HTR-8/SVneo (cell line): ENCODE data around the gene FAM120C.

ENCODE experiments used
- DNase-seq: peaks from one replicate; pipeline ENCODE4 v3.0.0; 2011; ENCODE audit warnings: low spot score, mixed read lengths; ENCODE audit not compliant: insufficient read length
- FAIRE-seq: peaks from 2 replicates; lab custom pipeline; 2011; peaks lifted over from hg19 to GRCh38; lab: Jason Lieb, UNC

FAM120C gene

DNA sequence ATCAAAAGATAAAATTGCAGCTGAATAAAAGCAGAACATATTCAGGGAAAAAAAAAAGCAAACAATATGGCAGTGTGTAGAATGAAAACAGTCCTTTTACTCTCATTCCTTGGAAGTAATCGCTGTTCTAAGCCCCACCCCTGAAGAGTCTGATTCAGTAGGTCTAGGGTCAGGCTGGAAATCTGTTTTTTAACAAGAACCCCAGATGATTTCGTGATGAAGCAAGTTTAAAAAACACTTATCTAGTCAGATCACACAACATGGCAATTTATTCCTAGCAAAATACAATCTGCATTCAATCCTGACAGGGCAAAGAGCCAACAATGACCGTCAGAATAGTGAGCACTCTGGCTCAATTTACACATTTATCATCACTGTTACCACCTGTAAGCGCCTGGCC, 16.1 kb downstream of the FAM120C start:
- FAIRE-seq (no peak), DNase-seq (no peak)

DNA sequence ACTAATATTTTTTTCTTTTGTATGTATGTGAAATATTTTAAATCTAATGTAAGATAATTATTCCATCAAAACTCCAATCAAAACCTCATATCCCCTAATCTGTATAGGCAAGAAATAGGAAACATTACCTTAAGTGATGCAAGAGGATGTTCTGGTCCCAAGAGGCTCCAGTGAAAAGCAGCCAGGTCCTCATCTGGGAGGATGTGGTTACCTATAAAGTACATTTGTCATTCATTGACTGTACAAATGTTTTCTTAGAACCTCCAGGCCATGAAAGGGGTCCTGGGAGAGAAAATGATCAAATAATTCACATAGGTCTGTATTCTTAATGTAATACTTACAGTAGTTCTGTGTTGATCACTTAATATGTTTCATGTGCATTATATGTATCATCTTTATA, 25.5 kb downstream of the FAM120C start:
- FAIRE-seq: no peak
- DNase-seq: no peak

DNA sequence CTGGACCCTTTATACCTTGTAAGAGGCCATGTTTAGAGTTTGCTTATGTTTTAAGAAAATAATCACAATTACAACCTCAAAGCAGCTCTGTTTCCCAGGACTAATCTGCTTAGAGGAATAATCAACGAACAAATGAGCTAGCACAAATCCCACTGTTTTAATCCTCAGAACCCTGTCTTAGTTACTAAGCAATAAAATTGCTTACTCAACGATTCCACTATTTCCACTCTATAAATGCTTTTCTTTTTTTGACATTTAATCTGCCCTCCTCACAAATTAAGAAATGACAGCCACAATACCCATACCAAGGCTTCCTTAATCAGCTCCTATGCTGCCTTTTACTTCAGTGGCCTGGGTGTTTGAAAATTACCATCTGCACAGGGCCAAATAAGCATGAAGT, 48.8 kb downstream of the FAM120C start:
- DNase-seq (no peak), FAIRE-seq (no peak)

- DNase-seq (no peak), FAIRE-seq (no peak)
These were observed 66.7 kb downstream of the FAM120C start for GRCh38 chrX:54116391-54116790.

DNA sequence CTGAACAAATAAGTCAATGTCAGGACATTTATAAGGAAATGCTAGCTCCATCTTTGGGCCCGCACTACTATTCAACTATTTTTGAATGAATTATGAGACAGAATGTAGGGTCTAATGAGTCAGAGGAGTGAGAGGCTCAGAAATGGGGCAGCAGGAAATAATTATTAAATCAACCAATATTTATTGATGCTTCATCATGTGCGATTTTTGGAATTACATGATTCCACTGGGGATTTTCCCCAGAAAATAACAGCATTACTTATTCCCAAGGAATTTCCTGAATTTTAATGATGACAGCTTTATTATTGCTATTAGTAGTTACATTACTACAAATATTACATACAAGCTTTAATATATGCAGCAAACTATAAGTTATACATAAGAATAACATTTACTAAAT, 89.5 kb downstream of the FAM120C start:
- FAIRE-seq (no peak), DNase-seq (no peak)

DNA sequence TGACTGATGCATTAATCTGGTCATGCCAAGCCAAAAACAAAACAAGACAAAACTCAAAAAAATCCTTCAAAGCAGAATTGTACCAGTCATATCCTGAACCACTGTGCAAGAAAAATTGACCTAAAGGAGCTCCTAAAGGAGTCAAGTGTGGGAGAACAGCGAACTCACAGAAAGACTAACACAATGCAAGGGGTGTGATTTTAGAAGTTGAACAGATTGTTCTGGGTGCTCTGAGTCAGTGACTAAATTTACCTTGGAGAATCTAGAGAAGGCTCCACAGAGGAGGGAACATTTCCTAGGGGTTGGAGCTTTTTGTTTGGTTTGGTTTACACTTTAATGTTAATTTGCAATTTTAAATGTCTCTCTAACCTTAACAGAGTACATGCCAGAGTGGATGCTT, 89.9 kb downstream of the FAM120C start:
- FAIRE-seq (no peak), DNase-seq (no peak)

- FAIRE-seq: no peak
- no peak for DNase-seq
These were observed 92.2 kb downstream of the FAM120C start for GRCh38 chrX:54090880-54091279.

- DNase-seq (no peak), FAIRE-seq (no peak)
These were observed 93.9 kb downstream of the FAM120C start for GRCh38 chrX:54089191-54089590.

DNA sequence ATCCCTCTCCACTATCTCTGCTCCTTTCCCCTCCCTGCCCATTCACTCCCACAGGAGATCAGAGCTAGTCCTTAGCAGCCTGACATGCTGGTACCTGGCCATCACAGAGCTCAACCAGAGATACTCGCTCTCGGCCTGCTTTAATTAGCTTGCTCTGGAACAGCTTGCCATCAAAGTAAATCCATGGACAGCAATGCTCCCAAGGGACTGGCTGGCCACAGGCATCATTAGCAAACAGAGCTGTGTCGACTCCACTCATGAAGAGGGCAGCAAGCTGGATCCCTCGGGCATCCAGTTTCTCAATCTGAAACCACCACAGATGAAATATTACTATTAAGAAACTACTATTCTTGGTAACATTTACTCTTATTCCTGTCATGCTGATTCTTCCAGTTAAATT, 95.4 kb downstream of the FAM120C start:
- no peak for DNase-seq
- FAIRE-seq: no peak

- DNase-seq (no peak), FAIRE-seq (no peak)
These were observed 97.4 kb downstream of the FAM120C start for GRCh38 chrX:54085666-54086065.

DNA sequence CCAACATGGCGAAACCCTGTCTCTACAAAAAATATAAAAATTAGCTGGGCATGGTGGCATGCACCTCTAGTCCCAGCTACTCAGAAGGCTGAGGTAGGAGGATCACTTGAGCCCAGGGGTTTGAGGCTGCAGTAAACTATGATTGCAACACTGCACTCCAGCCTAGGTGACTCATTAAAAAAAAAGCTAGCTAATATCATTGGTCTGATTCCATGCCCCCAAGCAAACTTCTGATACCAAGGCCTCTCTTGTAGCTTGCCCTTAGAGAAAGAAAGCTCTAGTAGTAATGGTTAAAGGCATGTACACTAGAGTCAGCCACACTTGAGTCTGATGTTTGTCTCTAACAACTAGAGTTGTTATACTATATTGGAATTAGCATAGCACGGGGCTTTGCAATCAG, 106.2 kb downstream of the FAM120C start:
- no peak for FAIRE-seq
- DNase-seq: peak; percentile 31

- FAIRE-seq: no peak
- DNase-seq: no peak
These were observed 108.2 kb downstream of the FAM120C start for GRCh38 chrX:54074826-54075225.

- DNase-seq (no peak), FAIRE-seq (no peak)
These were observed 115.3 kb downstream of the FAM120C start for GRCh38 chrX:54067766-54068165.

DNA sequence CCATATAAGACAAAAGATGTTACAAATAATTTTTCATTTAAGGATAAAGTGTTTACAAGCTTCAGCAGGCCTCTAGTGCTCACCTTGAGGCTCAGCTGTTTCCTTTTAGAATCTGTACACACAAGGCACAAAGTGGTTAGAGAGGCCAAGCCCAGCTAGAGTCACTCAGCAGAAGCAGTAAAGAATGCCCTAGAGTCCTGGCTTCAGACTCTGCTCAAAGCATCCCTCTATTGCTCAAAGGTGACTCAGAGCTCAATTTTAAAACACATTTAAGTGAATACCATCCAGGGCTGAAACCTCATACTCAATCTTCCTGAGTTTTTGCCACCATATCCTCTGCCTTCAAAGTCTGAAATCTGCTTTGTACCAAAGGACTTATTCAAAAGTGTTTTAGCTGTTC, 116.2 kb downstream of the FAM120C start:
- FAIRE-seq: no peak

DNA sequence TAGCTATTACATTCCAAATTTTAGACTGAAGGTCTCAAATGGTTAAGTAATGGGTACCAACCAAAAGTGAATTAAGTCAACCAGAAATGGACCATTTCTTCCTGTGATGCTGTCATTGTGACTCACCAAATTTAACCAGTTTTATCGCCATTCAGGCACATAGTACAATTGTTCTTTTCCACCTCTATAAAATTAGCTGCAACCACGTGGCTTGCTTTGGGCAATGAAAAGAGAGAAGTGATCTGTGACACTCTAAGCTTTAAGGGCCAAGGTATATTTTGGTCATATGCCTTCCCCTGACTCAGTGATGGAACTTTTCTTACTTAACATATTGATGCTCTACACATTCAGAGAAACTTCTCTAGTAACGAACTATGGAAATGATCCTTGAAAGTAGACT, 118.5 kb downstream of the FAM120C start:
- FAIRE-seq: no peak
- no peak for DNase-seq

More for the DNA sequence above, 116.2 kb downstream of the FAM120C start:
- no peak for DNase-seq

- DNase-seq (no peak), FAIRE-seq (no peak)
These were observed 119.7 kb downstream of the FAM120C start for GRCh38 chrX:54063361-54063760.

GRCh38 chrX:54049801-54050200, 133.3 kb downstream of the FAM120C start:
- DNase-seq (no peak), FAIRE-seq (no peak)

DNA sequence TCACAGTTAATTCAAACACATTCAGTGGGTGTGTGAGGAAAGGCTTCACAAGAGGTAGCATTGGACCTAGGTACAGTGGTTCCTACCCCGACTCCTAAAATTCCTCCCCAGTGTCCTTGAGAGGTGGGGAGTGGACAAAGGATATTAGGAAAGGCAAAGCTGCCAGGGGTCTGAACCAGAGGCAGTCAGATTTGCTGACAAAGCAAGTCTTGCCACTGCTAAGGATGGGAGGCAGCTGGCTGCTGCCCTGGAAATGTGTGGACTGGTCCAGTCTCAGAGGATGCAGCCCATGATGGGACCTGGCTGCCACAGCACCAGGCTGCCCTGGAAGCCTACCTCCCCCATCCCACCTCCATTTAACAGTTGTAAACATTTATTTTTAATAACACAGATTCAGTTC, 134.6 kb downstream of the FAM120C start:
- DNase-seq (no peak), FAIRE-seq (no peak)

DNA sequence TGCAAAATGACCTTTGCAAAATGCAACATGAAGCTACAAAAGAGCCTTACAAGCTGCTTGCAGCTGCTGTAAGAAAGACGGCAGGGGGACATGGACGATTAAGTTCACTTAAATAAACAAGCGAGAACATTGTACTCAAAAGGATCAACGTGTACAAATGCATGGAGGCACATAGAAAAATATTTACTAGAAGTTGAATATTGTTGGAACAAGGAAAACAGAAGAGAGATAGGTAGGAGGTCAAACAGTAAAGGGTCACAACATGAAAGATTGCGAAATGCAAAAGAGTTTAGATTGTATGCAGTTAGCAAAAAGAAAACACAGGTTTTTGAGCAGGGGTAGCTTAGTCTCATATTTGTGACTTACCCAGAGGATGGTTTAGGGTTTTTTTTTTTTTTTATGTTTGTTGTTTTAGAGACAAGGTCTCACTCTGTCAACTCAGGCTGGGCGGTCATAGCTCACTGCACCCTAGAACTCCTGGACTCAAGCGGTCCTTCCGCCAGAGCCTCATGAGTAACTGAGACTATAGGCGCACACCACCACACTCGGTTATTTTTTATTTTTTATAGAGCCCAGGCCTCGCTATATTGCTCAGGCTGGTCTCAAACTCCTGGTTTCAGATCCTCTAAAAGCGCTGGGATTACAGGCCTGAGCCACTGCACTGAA, 137.4 kb downstream of the FAM120C start:
- DNase-seq (no peak), FAIRE-seq (no peak)

- no peak for FAIRE-seq
- no peak for DNase-seq
These were observed 138.1 kb downstream of the FAM120C start for GRCh38 chrX:54044877-54045338.

DNA sequence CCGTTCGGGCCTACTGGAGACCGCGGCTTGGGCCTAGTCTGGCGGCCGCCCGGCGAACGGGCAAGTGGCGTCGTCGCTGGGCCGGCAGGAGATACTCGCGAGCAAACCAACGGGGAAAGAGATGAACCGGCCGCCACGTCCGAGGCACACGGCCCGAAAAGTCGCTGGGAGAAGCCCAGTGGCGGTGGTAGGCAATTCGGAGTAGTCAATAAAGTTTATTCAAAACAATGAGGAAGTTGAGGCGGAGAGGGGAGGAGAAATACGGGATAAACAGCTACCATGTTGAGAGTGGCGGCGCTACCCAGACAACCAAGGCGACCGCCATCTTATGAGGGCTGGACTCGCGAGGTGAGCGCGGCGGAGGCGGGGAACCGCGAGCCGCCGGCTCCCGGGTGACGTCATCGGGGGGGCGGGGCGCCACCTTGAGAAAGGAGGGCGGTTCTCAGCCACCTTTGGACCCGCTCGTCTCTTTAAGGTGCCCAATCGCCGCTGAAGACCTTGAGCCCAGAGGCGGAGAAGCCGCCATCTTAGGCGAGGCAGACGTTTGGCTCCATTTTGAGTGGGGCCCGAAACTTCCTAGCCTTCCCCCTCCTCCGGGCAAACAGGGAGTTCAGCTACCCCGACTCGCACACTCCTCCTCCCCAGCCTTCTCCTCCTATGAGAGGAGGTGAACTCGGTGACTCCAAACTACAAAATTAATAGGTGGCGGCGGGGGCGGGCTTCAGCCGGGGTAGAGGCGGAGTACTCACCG, 138.8 kb downstream of the FAM120C start, which contains the start of gene PHF8:
Gene PHF8, minus strand, starts transcription at position 348 of the 751 bp plus-strand sequence. CDS start 1,745 bp downstream, outside the sequence.
- no peak for FAIRE-seq
- peak; percentile 65 for DNase-seq
